Activated CD4-positive, alpha-beta T cell treated with anti-CD3 and anti-CD28 coated beads, Interleukin-2, amount 50 U/mL, for 24 hours (primary cell): Measurements from ENCODE around the gene SLC30A3.

ENCODE experiments used
- DNase-seq, 2 donors: peaks; one replicate each; pipeline ENCODE4 v3.0.0-alpha.2; 2020; ENCODE audit warnings: low read depth in 1 of 2, low spot score in 1 of 2

SLC30A3 gene

DNA sequence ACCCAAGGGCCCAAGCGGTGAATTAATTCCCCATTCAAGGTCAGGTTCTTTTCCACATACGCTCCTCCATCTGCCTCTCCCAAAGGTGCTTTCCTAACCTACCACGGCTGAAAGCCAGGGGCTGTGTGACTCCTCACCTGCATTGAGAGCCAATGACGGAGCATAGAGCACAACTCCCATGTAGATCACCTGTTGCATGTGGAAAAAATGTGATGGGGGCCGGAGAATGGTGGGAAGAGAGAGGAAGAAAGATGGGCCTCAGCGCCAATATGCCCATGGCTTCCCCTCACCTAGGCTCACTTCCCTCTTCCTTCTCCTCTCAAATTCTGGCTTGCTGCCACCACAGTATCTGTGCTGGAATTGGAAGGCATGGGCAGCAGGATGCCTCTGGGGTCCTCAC, 56.5 kb downstream of the SLC30A3 start:
- no peak for DNase-seq

DNA sequence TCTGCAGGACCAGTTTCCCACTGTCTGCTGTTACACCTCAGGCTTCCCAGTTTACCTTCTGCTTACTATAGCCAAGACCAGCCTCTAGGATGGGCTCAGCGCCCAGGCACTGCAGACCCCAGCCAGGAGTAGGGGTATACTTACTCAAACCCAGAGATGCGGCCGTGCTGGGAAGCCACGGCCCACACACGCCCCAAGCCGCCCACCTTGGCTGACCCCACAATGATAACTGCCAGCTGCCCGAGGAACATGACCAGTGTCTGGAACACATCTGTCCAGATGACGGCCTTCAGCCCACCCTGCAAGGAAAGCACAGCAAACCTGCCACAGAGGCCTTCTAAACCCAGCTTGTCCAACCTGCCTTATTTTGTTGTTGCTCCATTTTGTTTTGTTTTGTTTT, 57.6 kb downstream of the SLC30A3 start:
- no peak for DNase-seq

DNA sequence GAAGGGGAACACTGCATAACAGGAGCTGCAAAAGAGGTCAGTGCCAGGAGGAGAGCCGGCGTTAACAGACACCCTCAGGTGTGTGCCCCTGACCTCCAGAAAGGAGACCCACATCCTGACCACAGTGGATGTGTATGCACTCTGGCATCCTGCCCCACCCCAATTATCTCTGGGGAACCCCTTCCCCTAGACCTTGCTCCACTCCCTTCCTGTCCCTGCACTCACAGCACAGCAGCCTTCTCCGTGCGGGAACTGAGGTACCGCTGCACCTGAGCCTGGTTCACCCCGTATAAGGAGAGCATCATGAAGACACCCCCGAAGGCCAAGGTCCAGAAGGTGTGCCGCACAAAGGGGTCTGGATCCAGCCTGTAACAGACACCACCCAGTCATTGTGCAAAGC, 58.3 kb downstream of the SLC30A3 start:
- no peak for DNase-seq

DNA sequence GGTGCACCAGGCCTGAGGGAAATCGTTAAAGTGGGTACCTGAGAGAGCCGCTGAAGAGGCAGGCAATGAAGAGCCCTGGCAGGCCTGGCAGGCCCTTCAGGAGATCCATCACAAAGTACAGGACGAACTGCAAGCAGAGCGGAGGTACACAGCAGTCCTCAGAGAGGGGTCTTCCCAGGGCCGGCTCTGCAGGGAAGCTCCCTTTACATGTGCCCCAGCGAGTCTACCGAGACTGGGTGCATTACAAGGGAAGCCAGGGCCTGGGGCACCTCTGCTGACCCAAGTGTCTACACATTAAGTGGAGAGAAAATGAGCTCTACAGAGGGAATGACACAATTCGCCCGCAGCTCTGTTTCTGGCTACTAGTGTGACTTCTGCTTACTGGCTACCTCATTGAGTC, 59.1 kb downstream of the SLC30A3 start:
- DNase-seq = no peak
